ENCODE measurements around the gene ZDHHC20. TPM values are rescaled to one million over a fixed set of nuclear protein-coding genes. Genes with fewer than 3 reads are reported as not detected.

Gene ZDHHC20
- total and polyA plus RNA-seq, 9 donors, result 16.3 to 54.2 (median 32.1) TPM

- peaks cover 2% of the 10 kb centered on the region for H3K4me1 ChIP-seq (ENCODE audit: insufficient read depth)
- TF ChIP-seq EP300 (IDR thresholded peaks at IDR 0.05) (no peak), POLR2A (IDR thresholded peaks at IDR 0.05) (no peak)
- TF ChIP-seq, protein P1, sequence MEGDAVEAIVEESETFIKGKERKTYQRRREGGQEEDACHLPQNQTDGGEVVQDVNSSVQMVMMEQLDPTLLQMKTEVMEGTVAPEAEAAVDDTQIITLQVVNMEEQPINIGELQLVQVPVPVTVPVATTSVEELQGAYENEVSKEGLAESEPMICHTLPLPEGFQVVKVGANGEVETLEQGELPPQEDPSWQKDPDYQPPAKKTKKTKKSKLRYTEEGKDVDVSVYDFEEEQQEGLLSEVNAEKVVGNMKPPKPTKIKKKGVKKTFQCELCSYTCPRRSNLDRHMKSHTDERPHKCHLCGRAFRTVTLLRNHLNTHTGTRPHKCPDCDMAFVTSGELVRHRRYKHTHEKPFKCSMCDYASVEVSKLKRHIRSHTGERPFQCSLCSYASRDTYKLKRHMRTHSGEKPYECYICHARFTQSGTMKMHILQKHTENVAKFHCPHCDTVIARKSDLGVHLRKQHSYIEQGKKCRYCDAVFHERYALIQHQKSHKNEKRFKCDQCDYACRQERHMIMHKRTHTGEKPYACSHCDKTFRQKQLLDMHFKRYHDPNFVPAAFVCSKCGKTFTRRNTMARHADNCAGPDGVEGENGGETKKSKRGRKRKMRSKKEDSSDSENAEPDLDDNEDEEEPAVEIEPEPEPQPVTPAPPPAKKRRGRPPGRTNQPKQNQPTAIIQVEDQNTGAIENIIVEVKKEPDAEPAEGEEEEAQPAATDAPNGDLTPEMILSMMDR (IDR thresholded peaks at IDR 0.05), result no peak
- intact Hi-C loops (cut with DNase I), result no loop called here
- H3K9me3 ChIP-seq, result no peaks in the 10 kb centered on the region
- H3K27ac ChIP-seq, result no peak overlapping the region
- H3K27me3 ChIP-seq, result no peaks in the 10 kb centered on the region
- WGBS, 3 donors, result 91 to 95% (median 91%) methylated on average over 6 of the region's 6 CpGs
- DNase-seq, result no peak
- no peak overlapping the region for H3K4me3 ChIP-seq
- H3K36me3 ChIP-seq, result no peaks in the 10 kb centered on the region
Observed at GRCh38 chr13:21328836-21329477, 130.1 kb downstream of the ZDHHC20 start.

DNA sequence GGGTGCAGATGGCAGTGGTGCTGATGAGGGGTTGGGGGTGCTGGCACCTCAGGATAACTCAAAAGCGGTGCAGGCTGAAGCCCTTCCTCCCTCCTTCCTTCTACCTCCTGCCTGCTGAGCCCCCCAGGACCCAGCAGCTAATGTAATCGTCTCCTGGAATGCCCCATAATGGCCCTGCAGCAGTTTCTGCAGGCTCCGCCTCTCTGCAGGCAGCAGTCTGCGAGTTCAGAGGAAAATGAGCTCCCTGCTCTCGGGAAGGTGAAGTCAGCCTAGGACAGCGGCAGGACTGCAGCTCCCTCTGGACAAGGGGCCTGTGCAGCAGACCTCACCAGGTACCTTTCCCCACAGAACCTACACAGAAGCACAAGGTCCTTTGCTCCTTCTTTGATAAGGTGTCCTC lies 130.9 kb downstream of the ZDHHC20 start:
- no peak overlapping the region for H3K27ac ChIP-seq
- 55 to 73% (median 61%) methylated on average over 6 of the region's 6 CpGs for WGBS, 3 donors
- DNase-seq, result no peak
- peaks cover 2% of the 10 kb centered on the region for H3K4me1 ChIP-seq (ENCODE audit: insufficient read depth)
- TF ChIP-seq POLR2A (IDR thresholded peaks at IDR 0.05) (no peak), EP300 (IDR thresholded peaks at IDR 0.05) (no peak)
- TF ChIP-seq, protein P1 (IDR thresholded peaks at IDR 0.05), result no peak
- no peak overlapping the region for H3K4me3 ChIP-seq
- H3K36me3 ChIP-seq, result no peaks in the 10 kb centered on the region
- intact Hi-C loops (cut with DNase I), result no loop called here
- H3K9me3 ChIP-seq, result no peaks in the 10 kb centered on the region
- H3K27me3 ChIP-seq, result no peaks in the 10 kb centered on the region

- Histone ChIP-seq H3K27me3 (no peaks in the 10 kb centered on the region), H3K4me3 (peak overlapping the region; percentile 45), H3K36me3 (no peaks in the 10 kb centered on the region), H3K27ac (no peak overlapping the region), H3K9me3 (no peaks in the 10 kb centered on the region), H3K4me1 (ENCODE audit: insufficient read depth) (peaks cover 2% of the 10 kb centered on the region)
- 5 to 10% (median 5%) methylated on average over 41 to 52 of the region's 52 CpGs for WGBS, 3 donors
- intact Hi-C loops (cut with DNase I), result no loop called here
- TF ChIP-seq EP300 (IDR thresholded peaks at IDR 0.05), result no peak
- TF ChIP-seq, protein P1 (IDR thresholded peaks at IDR 0.05), result no peak
- no peak for TF ChIP-seq POLR2A (IDR thresholded peaks at IDR 0.05)
- DNase-seq, result peak; percentile 25 to 55 (median 30)
Observed at GRCh38 chr13:21326155-21327031, 132.7 kb downstream of the ZDHHC20 start.

DNA sequence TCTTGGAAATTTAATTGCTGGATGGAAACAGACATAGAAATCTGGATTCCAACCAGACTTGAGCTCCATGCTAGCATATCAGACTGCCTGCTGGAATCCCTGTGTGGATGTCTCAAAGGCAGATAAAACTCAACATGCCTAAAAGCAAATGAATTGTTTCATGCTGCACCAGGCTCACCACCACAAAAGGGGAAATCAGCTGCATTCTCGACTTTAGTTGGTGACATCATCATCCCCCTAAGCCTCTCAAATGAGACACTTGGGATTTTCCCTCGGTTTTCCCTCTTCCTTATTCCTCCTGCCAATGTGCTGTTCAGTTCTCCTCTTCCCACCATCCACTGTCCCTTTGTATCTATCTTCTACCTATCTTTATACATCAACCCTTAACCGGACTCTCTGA lies 134.3 kb downstream of the ZDHHC20 start:
- Histone ChIP-seq H3K4me1 (ENCODE audit: insufficient read depth) (peaks cover 2% of the 10 kb centered on the region), H3K36me3 (no peaks in the 10 kb centered on the region), H3K27me3 (no peaks in the 10 kb centered on the region), H3K27ac (no peak overlapping the region), H3K4me3 (no peak overlapping the region), H3K9me3 (no peaks in the 10 kb centered on the region)
- 75 to 90% (median 81%) methylated on average over 3 of the region's 3 CpGs for WGBS, 3 donors
- no peak for DNase-seq
- intact Hi-C loops (cut with DNase I), result no loop called here
- TF ChIP-seq, protein P1 (IDR thresholded peaks at IDR 0.05), result no peak

Measured in ovary (tissue), 9 donors.